AG04450 (cell line): ENCODE data around the gene OR51B4. TPM values are rescaled to one million over a fixed set of nuclear protein-coding genes. Genes with fewer than 3 reads are reported as not detected.
"Not testable (repeated sequence)": the region's sequence is repeated elsewhere in the genome, so short reads cannot be mapped to it uniquely, and the experiment has no call there.

ENCODE experiments used
- CTCF ChIA-PET: fragments of 300-600, 350-600 bp; formaldehyde crosslinking; extraction: SDS; loops from one replicate; lab custom pipeline; 2022; ENCODE audit warnings: antibody characterized with exemption, inconsistent platforms; lab: Charles Lee
- POLR2A ChIA-PET: fragments of 350-600 bp; formaldehyde crosslinking; extraction: SDS; loops from one replicate; lab custom pipeline; 2021; ENCODE audit warnings: antibody characterized with exemption, inconsistent platforms; lab: Yijun Ruan, JAX
- DNase-seq: peaks from one replicate; pipeline ENCODE4 v3.0.0-alpha.2; 2011; ENCODE audit warnings: low read depth, low spot score
- H3K27ac ChIP-seq: one replicate; pipeline ENCODE4 v1.5.1; 2012; ENCODE audit warnings: low read depth, low read length, control low read depth
- H3K27me3 ChIP-seq: one replicate; pipeline ENCODE4 v1.6.0; 2012; ENCODE audit warnings: low read length; ENCODE audit not compliant: control insufficient read depth, insufficient read depth
- H3K4me3 ChIP-seq: 2 replicates; pipeline ENCODE4 v1.5.1; 2011; ENCODE audit warnings: mild to moderate bottlenecking, low read depth, low read length, control low read depth
- H3K9me3 ChIP-seq: 2 replicates; pipeline ENCODE4 v1.5.1; 2012; ENCODE audit warnings: low read length; ENCODE audit not compliant: control insufficient read depth, insufficient read depth
- CTCF ChIP-seq: IDR thresholded peaks from 2 replicates; pipeline ENCODE4 v1.5.1; 2011; ENCODE audit warnings: low read depth, low read length, control low read depth, inconsistent platforms
- polyA plus RNA-seq: library from polyadenylated mRNA; depleted of rRNA; stranded (reverse); fragments of >200 nt; gene quantifications from 2 replicates; pipeline ENCODE4 v1.2.3, GENCODE V29; 2011

The OR51B4 gene
- polyA plus RNA-seq, 1 experiment, result 0.82 TPM

GRCh38 chr11:5258543-5259262 is 43.0 kb downstream of the OR51B4 start:
- ChIA-PET POLR2A (no interaction called here), CTCF (no interaction called here)
- H3K27ac ChIP-seq, result no peak overlapping the region
- TF ChIP-seq CTCF, result no peak
- no peaks in the 10 kb centered on the region for H3K27me3 ChIP-seq
- no peaks in the 10 kb centered on the region for H3K9me3 ChIP-seq
- H3K4me3 ChIP-seq, result no peak overlapping the region
- no peak for DNase-seq

GRCh38 chr11:5257296-5257695 is 44.5 kb downstream of the OR51B4 start:
- Histone ChIP-seq H3K9me3 (no peaks in the 10 kb centered on the region), H3K27ac (no peak overlapping the region), H3K27me3 (no peaks in the 10 kb centered on the region), H3K4me3 (no peak overlapping the region)
- DNase-seq, result no peak
- TF ChIP-seq CTCF, result no peak
- CTCF ChIA-PET, result no interaction called here
- POLR2A ChIA-PET, result no interaction called here

- H3K27ac ChIP-seq, H3K9me3 ChIP-seq, H3K4me3 ChIP-seq, POLR2A ChIA-PET, H3K27me3 ChIP-seq, DNase-seq, CTCF ChIA-PET: not testable (repeated sequence)
These were observed 46.9 kb downstream of the OR51B4 start, which contains the start of gene HBG2 for GRCh38 chr11:5254646-5255413. Gene HBG2 (minus strand): TSS chr11:5254781. CDS start chr11:5254728, 53 bp downstream.

- POLR2A ChIA-PET, H3K4me3 ChIP-seq, H3K27me3 ChIP-seq, H3K9me3 ChIP-seq, DNase-seq, H3K27ac ChIP-seq, CTCF ChIA-PET: not testable (repeated sequence)
These were observed 47.7 kb downstream of the OR51B4 start for GRCh38 chr11:5254023-5254422.

- H3K27me3 ChIP-seq, DNase-seq, H3K4me3 ChIP-seq, POLR2A ChIA-PET, CTCF ChIA-PET, H3K9me3 ChIP-seq, H3K27ac ChIP-seq: not testable (repeated sequence)
These were observed 48.3 kb downstream of the OR51B4 start for GRCh38 chr11:5253440-5253839.

- TF ChIP-seq CTCF, result no peak
- CTCF ChIA-PET, result no interaction called here
These were observed 48.9 kb downstream of the OR51B4 start for GRCh38 chr11:5252919-5253265.

More at GRCh38 chr11:5252919-5253265, 48.9 kb downstream of the OR51B4 start:
- H3K27me3 ChIP-seq, result no peaks in the 10 kb centered on the region
- no peak overlapping the region for H3K27ac ChIP-seq
- POLR2A ChIA-PET, result no interaction called here
- DNase-seq, result no peak
- H3K9me3 ChIP-seq, result no peaks in the 10 kb centered on the region
- H3K4me3 ChIP-seq, result no peak overlapping the region
